Measurements from ENCODE around the gene TRPM2. TPM values are rescaled to one million over a fixed set of nuclear protein-coding genes. Genes with fewer than 3 reads are reported as not detected.

Gene TRPM2
- total and polyA plus RNA-seq, 12 donors, result 1.5 to 28.3 (median 11.3) TPM

DNA sequence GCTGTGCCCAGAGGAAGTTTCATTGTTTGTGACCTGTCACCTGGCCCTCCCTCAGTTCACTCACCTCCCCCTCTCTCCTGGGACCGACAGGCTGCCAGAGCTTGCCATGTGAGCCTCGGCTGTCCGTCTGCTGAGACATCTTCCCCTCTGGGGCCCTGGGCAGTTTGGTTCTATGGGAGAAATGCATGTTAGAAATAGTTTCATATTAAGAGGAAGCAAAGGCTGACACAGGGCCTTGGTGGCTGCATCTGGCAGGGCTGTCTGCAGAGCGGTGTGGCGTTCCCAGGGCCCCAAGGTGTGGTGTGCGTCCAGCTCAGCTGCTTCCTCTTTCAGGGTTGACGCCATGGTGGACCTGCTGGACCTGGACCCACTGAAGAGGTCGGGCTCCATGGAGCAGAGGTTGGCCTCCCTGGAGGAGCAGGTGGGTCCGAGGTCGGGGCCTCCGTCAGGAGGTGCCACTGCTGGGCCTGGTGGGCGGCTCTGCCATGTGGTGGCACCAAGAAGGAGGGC is 69.9 kb downstream of the TRPM2 start:
- Histone ChIP-seq H3K4me1 (replicated peaks in 1 of 2) (no peaks in the 10 kb centered on the region), H3K9me3 (replicated peaks in 1 of 3) (no peaks in the 10 kb centered on the region), H3K36me3 (replicated peaks in 1 of 2) (no peaks in the 10 kb centered on the region), H3K27ac (no peak overlapping the region), H3K27me3 (no peaks in the 10 kb centered on the region), H3K4me3 (no peak overlapping the region)
- WGBS, 4 donors, result 74 to 87% (median 85%) methylated on average over 7 to 12 of the region's 12 CpGs
- TF ChIP-seq POLR2A (IDR thresholded peaks at IDR 0.05), result no peak
- TF ChIP-seq, protein P1, sequence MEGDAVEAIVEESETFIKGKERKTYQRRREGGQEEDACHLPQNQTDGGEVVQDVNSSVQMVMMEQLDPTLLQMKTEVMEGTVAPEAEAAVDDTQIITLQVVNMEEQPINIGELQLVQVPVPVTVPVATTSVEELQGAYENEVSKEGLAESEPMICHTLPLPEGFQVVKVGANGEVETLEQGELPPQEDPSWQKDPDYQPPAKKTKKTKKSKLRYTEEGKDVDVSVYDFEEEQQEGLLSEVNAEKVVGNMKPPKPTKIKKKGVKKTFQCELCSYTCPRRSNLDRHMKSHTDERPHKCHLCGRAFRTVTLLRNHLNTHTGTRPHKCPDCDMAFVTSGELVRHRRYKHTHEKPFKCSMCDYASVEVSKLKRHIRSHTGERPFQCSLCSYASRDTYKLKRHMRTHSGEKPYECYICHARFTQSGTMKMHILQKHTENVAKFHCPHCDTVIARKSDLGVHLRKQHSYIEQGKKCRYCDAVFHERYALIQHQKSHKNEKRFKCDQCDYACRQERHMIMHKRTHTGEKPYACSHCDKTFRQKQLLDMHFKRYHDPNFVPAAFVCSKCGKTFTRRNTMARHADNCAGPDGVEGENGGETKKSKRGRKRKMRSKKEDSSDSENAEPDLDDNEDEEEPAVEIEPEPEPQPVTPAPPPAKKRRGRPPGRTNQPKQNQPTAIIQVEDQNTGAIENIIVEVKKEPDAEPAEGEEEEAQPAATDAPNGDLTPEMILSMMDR (IDR thresholded peaks at IDR 0.05), result no peak
- DNase-seq, result peak in 3 of 7 donors; percentile 3 to 11 (median 6)
- intact Hi-C loops (cut with DNase I), result no loop called here

DNA sequence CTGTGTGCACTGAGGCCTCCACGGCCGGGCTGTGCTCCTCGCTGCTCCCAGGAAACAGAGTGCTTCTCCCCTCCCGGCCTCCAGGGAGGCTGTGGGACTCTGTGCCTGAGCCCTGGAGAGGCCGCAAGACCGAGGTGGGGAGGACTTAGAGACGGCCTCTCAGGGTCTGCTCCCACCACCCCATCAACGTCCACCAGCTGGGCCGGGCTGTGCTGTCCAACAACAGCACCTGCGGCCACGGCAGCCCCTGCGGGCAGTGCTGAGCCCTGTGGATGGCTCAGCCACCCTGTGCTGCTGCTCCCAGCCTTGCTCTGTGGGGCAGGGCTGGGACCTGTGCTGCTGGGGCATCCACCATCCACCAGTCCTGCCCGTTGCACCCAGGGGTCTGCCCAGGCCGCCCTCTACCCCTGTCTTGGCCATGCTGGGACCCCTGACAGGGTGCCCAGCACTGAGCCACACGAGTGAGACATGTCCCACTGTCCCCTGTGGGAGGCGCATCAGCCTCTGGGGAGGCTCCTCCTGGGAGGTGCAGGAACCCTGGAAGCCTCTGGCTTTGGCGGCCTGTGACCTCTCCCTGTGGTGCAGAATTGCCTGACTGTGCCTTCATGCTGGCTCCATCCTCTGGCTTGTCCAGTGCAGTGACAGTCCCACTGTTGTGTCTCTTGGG is 70.7 kb downstream of the TRPM2 start:
- intact Hi-C loops (cut with DNase I), result no loop called here
- Histone ChIP-seq H3K9me3 (replicated peaks in 1 of 3) (no peaks in the 10 kb centered on the region), H3K27ac (no peak overlapping the region), H3K27me3 (no peaks in the 10 kb centered on the region), H3K4me3 (no peak overlapping the region), H3K36me3 (replicated peaks in 1 of 2) (no peaks in the 10 kb centered on the region), H3K4me1 (replicated peaks in 1 of 2) (no peaks in the 10 kb centered on the region)
- peak in 3 of 7 donors; percentile 1 to 10 (median 7) for DNase-seq
- WGBS, 4 donors, result 80 to 91% (median 85%) methylated on average over 3 to 17 of the region's 17 CpGs
- TF ChIP-seq, protein P1 (IDR thresholded peaks at IDR 0.05), result no peak
- TF ChIP-seq POLR2A (IDR thresholded peaks at IDR 0.05), result no peak

DNA sequence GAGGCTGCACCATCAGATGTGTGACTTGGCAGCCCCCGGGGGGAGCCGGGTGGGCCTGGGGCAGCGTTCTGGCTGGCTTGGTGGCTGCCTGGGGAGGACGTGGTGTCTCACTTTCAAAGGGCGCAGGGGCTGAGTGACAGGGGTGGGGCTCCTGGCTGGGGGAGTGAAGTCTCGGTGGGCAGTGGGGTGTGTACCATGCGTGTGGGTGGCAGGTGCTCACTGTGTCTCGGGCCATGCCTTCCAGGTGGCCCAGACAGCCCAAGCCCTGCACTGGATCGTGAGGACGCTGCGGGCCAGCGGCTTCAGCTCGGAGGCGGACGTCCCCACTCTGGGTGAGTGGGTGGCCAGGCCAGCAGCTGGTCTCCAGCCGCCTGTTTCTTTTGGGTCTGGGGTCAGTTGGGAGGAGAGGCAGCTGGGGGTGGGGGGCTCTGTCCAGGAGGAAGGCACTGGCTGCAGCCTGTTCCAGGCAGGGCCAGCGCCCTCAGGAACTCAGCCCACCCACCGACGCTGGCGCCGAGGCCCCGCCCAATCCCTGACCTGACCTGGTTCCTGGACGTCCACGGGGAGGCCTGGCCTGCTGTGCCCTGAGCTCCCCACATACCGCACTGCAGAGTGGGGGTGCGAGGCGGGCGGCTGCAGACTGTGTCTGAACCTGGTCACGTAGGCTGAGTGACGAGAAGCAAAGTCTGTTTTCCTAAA is 71.3 kb downstream of the TRPM2 start:
- no peak overlapping the region for H3K4me3 ChIP-seq
- peak in 3 of 7 donors; percentile 2 to 9 (median 4) for DNase-seq
- TF ChIP-seq, protein P1 (IDR thresholded peaks at IDR 0.05), result no peak
- no peak for TF ChIP-seq POLR2A (IDR thresholded peaks at IDR 0.05)
- 70 to 78% (median 74%) methylated on average over 17 to 30 of the region's 30 CpGs for WGBS, 4 donors
- H3K27me3 ChIP-seq, result no peaks in the 10 kb centered on the region
- H3K27ac ChIP-seq, result no peak overlapping the region
- H3K36me3 ChIP-seq (replicated peaks in 1 of 2), result no peaks in the 10 kb centered on the region
- no peaks in the 10 kb centered on the region for H3K4me1 ChIP-seq (replicated peaks in 1 of 2)
- no peaks in the 10 kb centered on the region for H3K9me3 ChIP-seq (replicated peaks in 1 of 3)
- intact Hi-C loops (cut with DNase I), result no loop called here

DNA sequence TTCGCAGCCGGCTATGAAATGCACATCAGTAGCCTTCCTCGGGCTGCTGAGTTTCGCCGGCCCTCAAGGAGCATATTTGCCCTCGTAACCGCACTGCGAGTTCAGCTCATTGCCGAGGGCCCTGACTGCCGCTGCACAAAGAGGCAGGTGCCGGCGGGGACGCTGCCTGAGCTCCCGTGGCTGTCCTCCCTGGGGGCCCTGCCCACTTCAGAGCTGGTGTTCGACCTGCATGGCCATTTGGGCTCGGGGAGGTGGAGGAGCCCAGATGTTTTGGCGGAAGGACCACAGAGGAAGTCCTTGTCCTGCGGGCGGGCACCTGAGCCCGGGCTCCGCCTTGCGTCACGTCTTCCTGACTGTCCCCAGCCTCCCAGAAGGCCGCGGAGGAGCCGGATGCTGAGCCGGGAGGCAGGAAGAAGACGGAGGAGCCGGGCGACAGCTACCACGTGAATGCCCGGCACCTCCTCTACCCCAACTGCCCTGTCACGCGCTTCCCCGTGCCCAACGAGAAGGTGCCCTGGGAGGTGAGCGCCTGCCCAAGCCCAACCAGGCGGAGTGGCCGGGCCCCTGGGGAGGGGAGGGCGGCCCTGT is 72.0 kb downstream of the TRPM2 start:
- H3K36me3 ChIP-seq (replicated peaks in 1 of 2), result no peaks in the 10 kb centered on the region
- H3K27me3 ChIP-seq, result no peaks in the 10 kb centered on the region
- DNase-seq, result peak in 4 of 7 donors; percentile 9 to 13 (median 12)
- H3K9me3 ChIP-seq (replicated peaks in 1 of 3), result no peaks in the 10 kb centered on the region
- no peak overlapping the region for H3K27ac ChIP-seq
- intact Hi-C loops (cut with DNase I), result no loop called here
- TF ChIP-seq, protein P1 (IDR thresholded peaks at IDR 0.05), result no peak
- TF ChIP-seq POLR2A (IDR thresholded peaks at IDR 0.05), result no peak
- no peak overlapping the region for H3K4me3 ChIP-seq
- H3K4me1 ChIP-seq (replicated peaks in 1 of 2), result no peaks in the 10 kb centered on the region
- 73 to 81% (median 76%) methylated on average over 28 to 40 of the region's 40 CpGs for WGBS, 4 donors
